GM23338 (cell line): ENCODE data around the gene GPR156. TPM values are rescaled to one million over a fixed set of nuclear protein-coding genes. Genes with fewer than 3 reads are reported as not detected.

Experiments used
- ATAC-seq: fragments of 200-7000 bp; cut with Tn5 transposase; 3 replicates; pipeline ENCODE4 v1.9.1; 2020
- DNase-seq: peaks from one replicate; pipeline ENCODE4 v3.0.0-alpha.2; 2015; ENCODE audit warnings: low spot score
- H2AFZ ChIP-seq: fragments of 200-600 bp; sonication (generic); 2 replicates; pipeline ENCODE4 v1.8.0; 2016; ENCODE audit warnings: antibody characterized with exemption, mild to moderate bottlenecking, moderate library complexity
- H3F3A ChIP-seq: fragments of 200-600 bp; sonication (generic); replicated peaks from 2 replicates; pipeline ENCODE4 v1.8.0; 2017; ENCODE audit warnings: antibody characterized with exemption, mixed run types, low read depth
- H3K27ac ChIP-seq: fragments of 200-600 bp; sonication (generic); 2 replicates; pipeline ENCODE4 v1.6.1; 2016; ENCODE audit warnings: low read depth
- H3K27me3 ChIP-seq: fragments of 200-600 bp; sonication (generic); 2 replicates; pipeline ENCODE4 v1.8.0; 2016; ENCODE audit warnings: mild to moderate bottlenecking, mixed run types, moderate library complexity; ENCODE audit not compliant: insufficient read depth
- H3K36me3 ChIP-seq: fragments of 200-600 bp; sonication (generic); 2 replicates; pipeline ENCODE4 v1.8.0; 2016; ENCODE audit warnings: mild to moderate bottlenecking; ENCODE audit not compliant: insufficient read depth
- H3K4me1 ChIP-seq: fragments of 200-600 bp; sonication (generic); 2 replicates; pipeline ENCODE4 v1.8.0; 2016; ENCODE audit warnings: mild to moderate bottlenecking, moderate library complexity; ENCODE audit not compliant: insufficient read depth
- H3K4me2 ChIP-seq: fragments of 200-600 bp; sonication (generic); 2 replicates; pipeline ENCODE4 v1.7.1; 2017; ENCODE audit warnings: mixed run types
- H3K4me3 ChIP-seq: fragments of 200-600 bp; sonication (generic); 2 replicates; pipeline ENCODE4 v1.6.1; 2016; ENCODE audit warnings: mixed run types
- H3K79me2 ChIP-seq: fragments of 200-600 bp; sonication (generic); replicated peaks from 2 replicates; pipeline ENCODE4 v1.8.0; 2017; ENCODE audit warnings: mild to moderate bottlenecking; ENCODE audit not compliant: insufficient read depth
- H3K9me2 ChIP-seq: fragments of 200-600 bp; sonication (generic); 2 replicates; pipeline ENCODE4 v1.8.0; 2017; ENCODE audit not compliant: insufficient read depth
- H4K20me1 ChIP-seq: fragments of 200-600 bp; sonication (generic); replicated peaks from 2 replicates; pipeline ENCODE4 v1.8.0; 2017; ENCODE audit warnings: mild to moderate bottlenecking; ENCODE audit not compliant: insufficient read depth
- H3K27ac Mint-ChIP-seq: 2 replicates; pipeline ENCODE4 v1.8.0; 2020; ENCODE audit warnings: inconsistent platforms, mild to moderate bottlenecking, moderate library complexity, mixed read lengths
- H3K27me3 Mint-ChIP-seq: 3 replicates; pipeline ENCODE4 v1.8.0; 2022; ENCODE audit warnings: low read depth, mild to moderate bottlenecking, moderate library complexity, mixed read lengths, inconsistent platforms; ENCODE audit not compliant: insufficient read depth, poor library complexity
- H3K36me3 Mint-ChIP-seq: 3 replicates; pipeline ENCODE4 v1.8.0; 2021; ENCODE audit warnings: low read depth, mild to moderate bottlenecking, inconsistent platforms, moderate library complexity, mixed read lengths
- H3K4me1 Mint-ChIP-seq: 3 replicates; pipeline ENCODE4 v1.8.0; 2020; ENCODE audit warnings: mild to moderate bottlenecking, inconsistent platforms, mixed read lengths
- H3K4me3 Mint-ChIP-seq: 3 replicates; pipeline ENCODE4 v1.8.0; 2021; ENCODE audit warnings: moderate library complexity, mild to moderate bottlenecking, inconsistent platforms, mixed read lengths
- H3K9me3 Mint-ChIP-seq: 3 replicates; pipeline ENCODE4 v1.8.0; 2020; ENCODE audit warnings: moderate library complexity, mild to moderate bottlenecking, inconsistent platforms, mixed read lengths
- CREB1 ChIP-seq: fragments of 250-450 bp; sonication (Bioruptor Pico); IDR thresholded peaks from 2 replicates; pipeline ENCODE4 v1.5.0; 2020; ENCODE audit warnings: low read depth, mild to moderate bottlenecking, moderate library complexity
- CTCF ChIP-seq, 2 experiments: fragments of 200-600 bp in 1 of 2; sonication (generic) in 1 of 2; conservative IDR thresholded peaks; 2 replicates each; pipeline versions ENCODE4 v1.5.1 to v1.6.1; 2016 to 2017; ENCODE audit warnings: antibody characterized with exemption in 2 of 2, low read depth in 2 of 2, mild to moderate bottlenecking in 2 of 2, moderate library complexity in 1 of 2
- ETS1 ChIP-seq: IDR thresholded peaks from 2 replicates; pipeline ENCODE4 v1.6.1; 2016; ENCODE audit warnings: antibody characterized with exemption
- JUNB ChIP-seq: IDR thresholded peaks from one replicate; pipeline ENCODE4 v1.6.1; 2016; ENCODE audit warnings: antibody characterized with exemption; ENCODE audit not compliant: unreplicated experiment
- ZNF114 ChIP-seq: fragments of 250-450 bp; sonication (Bioruptor Pico); IDR thresholded peaks from 2 replicates; pipeline ENCODE4 v1.5.0; 2020; ENCODE audit warnings: mild to moderate bottlenecking, moderate library complexity
- ZNF331 ChIP-seq: fragments of 250-450 bp; sonication (Bioruptor Pico); IDR thresholded peaks from 2 replicates; pipeline ENCODE4 v1.5.0; 2020; ENCODE audit warnings: low read depth, mild to moderate bottlenecking, moderate library complexity
- ZNF462 ChIP-seq: fragments of 250-450 bp; sonication (Bioruptor Pico); IDR thresholded peaks from 2 replicates; pipeline ENCODE4 v1.5.0; 2020; ENCODE audit warnings: mild to moderate bottlenecking, moderate library complexity
- polyA plus RNA-seq: library from polyadenylated mRNA; unstranded; fragments of >200 nt; fragmentation: Nextera tagmentation; extraction: Ambion mirVana; gene quantifications from 2 replicates; pipeline ENCODE4 v1.2.1, GENCODE V29; 2016
- total RNA-seq: library from RNA; depleted of rRNA; stranded (reverse); fragments of >200 nt; shearing (Covaris generic); gene quantifications from 2 replicates; pipeline ENCODE4 v1.2.3, GENCODE V29; 2014

GPR156 gene
- total and polyA plus RNA-seq, 2 experiments from 2014 or later, result 0.50 to 2.5 TPM

GRCh38 chr3:120202363-120202762, 82.7 kb downstream of the GPR156 start (continued):
- TF ChIP-seq ZNF462 (no peak), CTCF (conservative IDR thresholded peaks at IDR 0.05; ENCODE audit: low read depth in 2 of 2) (no peak)

GRCh38 chr3:120200493-120201235, 84.4 kb downstream of the GPR156 start:
- Mint-ChIP-seq H3K4me1 (peaks cover 2% of the 10 kb centered on the region; the same call in 1 of the 3 replicates), H3K36me3 (no peaks in the 10 kb centered on the region), H3K9me3 (no peaks in the 10 kb centered on the region), H3K4me3 (no peak overlapping the region), H3K27ac (no peak overlapping the region), H3K27me3 (no peaks in the 10 kb centered on the region)
- no peak for DNase-seq
- Histone ChIP-seq H3K4me2 (no peak overlapping the region), H4K20me1 (no peaks in the 10 kb centered on the region), H2AFZ (no peak overlapping the region; the same call in 1 of the 2 replicates), H3K4me3 (no peak overlapping the region), H3K4me1 (peaks cover 5% of the 10 kb centered on the region; the same call in 1 of the 2 replicates), H3K27me3 (no peaks in the 10 kb centered on the region), H3K27ac (no peak overlapping the region), H3K79me2 (no peaks in the 10 kb centered on the region), H3K36me3 (no peaks in the 10 kb centered on the region), H3K9me2 (0 out of 2 replicates have a peak, but pooled peaks cover 4% of the 10 kb centered on the region), H3F3A (no peaks in the 10 kb centered on the region)
- no peak for TF ChIP-seq JUNB
- no peak for TF ChIP-seq CREB1 (CRISPR knock-in tag)
- TF ChIP-seq ZNF114 (CRISPR knock-in tag), result no peak
- TF ChIP-seq ETS1, result no peak
- TF ChIP-seq ZNF331 (CRISPR knock-in tag), result no peak
- no peak for TF ChIP-seq CTCF (conservative IDR thresholded peaks at IDR 0.05; ENCODE audit: low read depth in 2 of 2)
- ATAC-seq, result peak; percentile 56
